Right lobe of liver (tissue), 4 donors: Measurements from ENCODE around the gene SLITRK3.

ENCODE experiments used
- CTCF ChIP-seq, 4 donors: fragments of 200-600 bp in 3 of 4; fragments of 450-650 bp in 1 of 4; IDR thresholded peaks; one replicate each; pipeline versions ENCODE4 v1.5.1 to v1.8.0; 2016 to 2022; ENCODE audit warnings: antibody characterized with exemption in 4 of 4, mild to moderate bottlenecking in 2 of 4
- POLR2A ChIP-seq: fragments of 450-650 bp; IDR thresholded peaks from one replicate; pipeline ENCODE4 v1.6.1; 2017; ENCODE audit warnings: antibody characterized with exemption, mild to moderate bottlenecking
- donor health status: DM: no; HTN: no; CAD: no.
- donor health status: DM: no; HTN: no; CAD: no.
- donor health status: DM: no; HTN: yes; CAD: no.

- TF ChIP-seq POLR2A (no peak), CTCF (IDR thresholded peaks at IDR 0.05) (no peak)
Observed at GRCh38 chr3:165191491-165191890, 4.7 kb downstream of the SLITRK3 start.
